ENCODE results near the gene ASTL. TPM values are rescaled to one million over a fixed set of nuclear protein-coding genes. Genes with fewer than 3 reads are reported as not detected.
A peak's percentile ranks its signal among the peaks of the same experiment; 100 is the strongest.

Gene ASTL
- total RNA-seq, 2 donors from 2014 or later = not detected

GRCh38 chr2:96146881-96147592 is 8.7 kb upstream of the ASTL start:
- no peak for TF ChIP-seq POLR2A (IDR thresholded peaks at IDR 0.05)
- TF ChIP-seq CTCF (IDR thresholded peaks at IDR 0.05) = no peak
- intact Hi-C loops (cut with DNase I) = no loop called here
- H3K27ac ChIP-seq = peak overlapping the region in 1 of 4 donors; percentile 69
- no peaks in the 10 kb centered on the region for H3K36me3 ChIP-seq (replicated peaks in 1 of 2; ENCODE audit: insufficient read depth in 1 of 2, low read depth in 2 of 2)
- ATAC-seq = no peak
- no peaks in the 10 kb centered on the region for H3K9me3 ChIP-seq
- peaks cover 24% of the 10 kb centered on the region for H3K4me1 ChIP-seq
- no peak for DNase-seq
- no peak overlapping the region for H3K4me3 ChIP-seq
- 61 to 81% methylated on average over 5 to 9 of the region's 9 CpGs for WGBS, 2 donors
- H3K27me3 ChIP-seq = no peaks in the 10 kb centered on the region

- no peak for TF ChIP-seq CTCF (IDR thresholded peaks at IDR 0.05)
- peak in 1 of 3 donors; percentile 19 for TF ChIP-seq POLR2A (IDR thresholded peaks at IDR 0.05)
- ATAC-seq = no peak
- H3K4me3 ChIP-seq = no peak overlapping the region
- intact Hi-C loops (cut with DNase I) = no loop called here
- no peaks in the 10 kb centered on the region for H3K9me3 ChIP-seq
- H3K27me3 ChIP-seq = no peaks in the 10 kb centered on the region
- DNase-seq = peak in 2 of 4 donors; percentile 22 to 54
- H3K27ac ChIP-seq = peak overlapping the region in 2 of 4 donors; percentile 15 to 69
- no peaks in the 10 kb centered on the region for H3K36me3 ChIP-seq (replicated peaks in 1 of 2; ENCODE audit: insufficient read depth in 1 of 2, low read depth in 2 of 2)
- WGBS, 2 donors = 63 to 79% methylated on average over 16 to 19 of the region's 20 CpGs
- peaks cover 24% of the 10 kb centered on the region for H3K4me1 ChIP-seq
These were observed 8.0 kb upstream of the ASTL start for GRCh38 chr2:96146153-96146880.

GRCh38 chr2:96145848-96146152 is 7.5 kb upstream of the ASTL start:
- intact Hi-C loops (cut with DNase I) = no loop called here
- TF ChIP-seq CTCF (IDR thresholded peaks at IDR 0.05) = no peak
- Histone ChIP-seq H3K4me3 (no peak overlapping the region), H3K27ac (peak overlapping the region in 3 of 4 donors; percentile 15 to 69 (median 31)), H3K36me3 (replicated peaks in 1 of 2; ENCODE audit: insufficient read depth in 1 of 2, low read depth in 2 of 2) (no peaks in the 10 kb centered on the region), H3K4me1 (peaks cover 24% of the 10 kb centered on the region), H3K9me3 (no peaks in the 10 kb centered on the region), H3K27me3 (no peaks in the 10 kb centered on the region)
- peak in 1 of 4 donors; percentile 13 for DNase-seq
- ATAC-seq = no peak
- 0 to 47% methylated on average over 1 to 3 of the region's 3 CpGs for WGBS, 2 donors

GRCh38 chr2:96145036-96145847 is 6.9 kb upstream of the ASTL start, which contains the start of gene DUSP2:
TSS of gene DUSP2 (minus strand) at chr2:96145440. CDS start at chr2:96145354, 86 bp downstream.
- WGBS, 2 donors = 2 to 23% methylated on average over 10 to 94 of the region's 94 CpGs
- H3K27ac ChIP-seq = peak within 1 kb of the TSS in 3 of 4 donors; percentile 15 to 69 (median 31)
- H3K9me3 ChIP-seq = no peaks in the 10 kb centered on the region
- peak within 1 kb of the TSS in 1 of 2 donors; percentile 18 for H3K4me3 ChIP-seq
- H3K4me1 ChIP-seq = peaks cover 24% of the 10 kb centered on the region
- DNase-seq (peak; percentile 65 to 86 (median 80)), ATAC-seq (peak; percentile 80)
- H3K27me3 ChIP-seq = no peaks in the 10 kb centered on the region
- TF ChIP-seq CTCF (IDR thresholded peaks at IDR 0.05) = peak in 1 of 7 experiments; percentile 3
- peak; percentile 62 to 77 (median 62) for TF ChIP-seq POLR2A (IDR thresholded peaks at IDR 0.05)
- H3K36me3 ChIP-seq (replicated peaks in 1 of 2; ENCODE audit: insufficient read depth in 1 of 2, low read depth in 2 of 2) = no peaks in the 10 kb centered on the region
- intact Hi-C loops (cut with DNase I) = no loop called here

Data from body of pancreas (tissue), 4 donors.